ENCODE results near the gene FCER1G.

GRCh38 chr1:161261261-161262235 is 46.5 kb downstream of the FCER1G start:
- no peak for TF ChIP-seq POLR2AphosphoS5 (IDR thresholded peaks at IDR 0.05; ENCODE audit: low read depth)
- TF ChIP-seq, protein P1, sequence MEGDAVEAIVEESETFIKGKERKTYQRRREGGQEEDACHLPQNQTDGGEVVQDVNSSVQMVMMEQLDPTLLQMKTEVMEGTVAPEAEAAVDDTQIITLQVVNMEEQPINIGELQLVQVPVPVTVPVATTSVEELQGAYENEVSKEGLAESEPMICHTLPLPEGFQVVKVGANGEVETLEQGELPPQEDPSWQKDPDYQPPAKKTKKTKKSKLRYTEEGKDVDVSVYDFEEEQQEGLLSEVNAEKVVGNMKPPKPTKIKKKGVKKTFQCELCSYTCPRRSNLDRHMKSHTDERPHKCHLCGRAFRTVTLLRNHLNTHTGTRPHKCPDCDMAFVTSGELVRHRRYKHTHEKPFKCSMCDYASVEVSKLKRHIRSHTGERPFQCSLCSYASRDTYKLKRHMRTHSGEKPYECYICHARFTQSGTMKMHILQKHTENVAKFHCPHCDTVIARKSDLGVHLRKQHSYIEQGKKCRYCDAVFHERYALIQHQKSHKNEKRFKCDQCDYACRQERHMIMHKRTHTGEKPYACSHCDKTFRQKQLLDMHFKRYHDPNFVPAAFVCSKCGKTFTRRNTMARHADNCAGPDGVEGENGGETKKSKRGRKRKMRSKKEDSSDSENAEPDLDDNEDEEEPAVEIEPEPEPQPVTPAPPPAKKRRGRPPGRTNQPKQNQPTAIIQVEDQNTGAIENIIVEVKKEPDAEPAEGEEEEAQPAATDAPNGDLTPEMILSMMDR (IDR thresholded peaks at IDR 0.05; ENCODE audit: insufficient read depth, low read length) = no peak
- no peak for TF ChIP-seq GABPA (IDR thresholded peaks at IDR 0.05; ENCODE audit: low read depth)
- peak; percentile 73 for TF ChIP-seq REST (IDR thresholded peaks at IDR 0.05; ENCODE audit: insufficient replicate concordance, low read depth)
- no peak for TF ChIP-seq SPI1 (IDR thresholded peaks at IDR 0.05; ENCODE audit: borderline replicate concordance, low read depth)
